PFSK-1 (cell line): ENCODE measurements around the gene SOX14. TPM values are rescaled to one million over a fixed set of nuclear protein-coding genes. Genes with fewer than 3 reads are reported as not detected.

Source experiments
- FOXP2 ChIP-seq: optimal IDR thresholded peaks from 2 replicates; pipeline ENCODE3; 2011; ENCODE audit warnings: borderline replicate concordance, control low read depth, inconsistent platforms; ENCODE audit not compliant: insufficient read depth; ENCODE audit errors: extremely low read length, extremely low read depth
- POLR2AphosphoS5 ChIP-seq: IDR thresholded peaks from 2 replicates; pipeline ENCODE4 v1.6.1; 2012; ENCODE audit warnings: low read depth, mild to moderate bottlenecking, control low read depth, low read length, moderate library complexity
- SIN3A ChIP-seq: IDR thresholded peaks from 2 replicates; pipeline ENCODE4 v1.6.1; 2012; ENCODE audit warnings: mild to moderate bottlenecking, low read length, moderate library complexity, borderline replicate concordance; ENCODE audit not compliant: insufficient read depth
- TAF1 ChIP-seq: IDR thresholded peaks from 2 replicates; pipeline ENCODE4 v1.6.1; 2012; ENCODE audit warnings: low read length, control low read depth, borderline replicate concordance; ENCODE audit not compliant: insufficient read depth
- polyA plus RNA-seq: library from polyadenylated mRNA; unstranded; fragments of >200 nt; gene quantifications from one replicate; pipeline ENCODE4 v1.2.1, GENCODE V29; 2012; ENCODE audit warnings: low read depth, missing spikeins; ENCODE audit not compliant: insufficient read length
- TF ChIP-seq, protein P1 (sequence below), 2 experiments: IDR thresholded peaks; 2 replicates each; pipeline versions ENCODE4 v1.6.1 to v1.8.0; 2011 to 2012; ENCODE audit warnings: low read depth in 2 of 2, low read length in 2 of 2, control low read depth in 1 of 2, inconsistent platforms in 1 of 2, mild to moderate bottlenecking in 1 of 2, moderate library complexity in 1 of 2; ENCODE audit not compliant: insufficient read depth in 1 of 2

The SOX14 gene
- not detected for polyA plus RNA-seq

DNA sequence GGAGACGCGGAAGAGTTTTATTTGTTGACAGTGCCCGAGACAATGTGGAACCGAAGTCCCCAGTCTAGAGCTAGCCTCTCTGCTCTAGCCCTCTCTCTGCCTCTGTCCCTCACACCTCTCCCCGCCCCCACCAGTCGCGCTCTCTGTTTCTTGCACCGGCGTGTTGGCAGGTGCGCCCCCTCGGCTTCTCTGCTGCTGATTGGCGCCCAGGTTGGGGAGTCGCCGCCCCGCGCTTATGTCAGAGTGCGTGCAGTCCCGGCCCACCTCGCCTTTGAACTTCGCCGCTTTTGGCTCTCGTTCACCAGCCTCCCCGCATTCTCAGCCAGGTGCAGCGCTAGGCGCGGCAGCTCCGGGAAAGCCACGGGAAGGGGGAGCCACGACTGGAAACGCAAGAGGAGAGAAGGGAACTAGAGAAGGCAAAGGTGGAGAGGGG, at the start of gene SOX14:
TSS of gene SOX14 (plus strand) at position 315 of the 433 bp plus-strand sequence. CDS start 470 bp downstream, outside the sequence.
- TF ChIP-seq POLR2AphosphoS5 (no peak), SIN3A (no peak), TAF1 (no peak), FOXP2 (no peak)
- TF ChIP-seq, protein P1, sequence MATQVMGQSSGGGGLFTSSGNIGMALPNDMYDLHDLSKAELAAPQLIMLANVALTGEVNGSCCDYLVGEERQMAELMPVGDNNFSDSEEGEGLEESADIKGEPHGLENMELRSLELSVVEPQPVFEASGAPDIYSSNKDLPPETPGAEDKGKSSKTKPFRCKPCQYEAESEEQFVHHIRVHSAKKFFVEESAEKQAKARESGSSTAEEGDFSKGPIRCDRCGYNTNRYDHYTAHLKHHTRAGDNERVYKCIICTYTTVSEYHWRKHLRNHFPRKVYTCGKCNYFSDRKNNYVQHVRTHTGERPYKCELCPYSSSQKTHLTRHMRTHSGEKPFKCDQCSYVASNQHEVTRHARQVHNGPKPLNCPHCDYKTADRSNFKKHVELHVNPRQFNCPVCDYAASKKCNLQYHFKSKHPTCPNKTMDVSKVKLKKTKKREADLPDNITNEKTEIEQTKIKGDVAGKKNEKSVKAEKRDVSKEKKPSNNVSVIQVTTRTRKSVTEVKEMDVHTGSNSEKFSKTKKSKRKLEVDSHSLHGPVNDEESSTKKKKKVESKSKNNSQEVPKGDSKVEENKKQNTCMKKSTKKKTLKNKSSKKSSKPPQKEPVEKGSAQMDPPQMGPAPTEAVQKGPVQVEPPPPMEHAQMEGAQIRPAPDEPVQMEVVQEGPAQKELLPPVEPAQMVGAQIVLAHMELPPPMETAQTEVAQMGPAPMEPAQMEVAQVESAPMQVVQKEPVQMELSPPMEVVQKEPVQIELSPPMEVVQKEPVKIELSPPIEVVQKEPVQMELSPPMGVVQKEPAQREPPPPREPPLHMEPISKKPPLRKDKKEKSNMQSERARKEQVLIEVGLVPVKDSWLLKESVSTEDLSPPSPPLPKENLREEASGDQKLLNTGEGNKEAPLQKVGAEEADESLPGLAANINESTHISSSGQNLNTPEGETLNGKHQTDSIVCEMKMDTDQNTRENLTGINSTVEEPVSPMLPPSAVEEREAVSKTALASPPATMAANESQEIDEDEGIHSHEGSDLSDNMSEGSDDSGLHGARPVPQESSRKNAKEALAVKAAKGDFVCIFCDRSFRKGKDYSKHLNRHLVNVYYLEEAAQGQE (IDR thresholded peaks at IDR 0.05; ENCODE audit: insufficient read depth in 1 of 2, low read depth in 2 of 2, low read length in 2 of 2) = no peak

DNA sequence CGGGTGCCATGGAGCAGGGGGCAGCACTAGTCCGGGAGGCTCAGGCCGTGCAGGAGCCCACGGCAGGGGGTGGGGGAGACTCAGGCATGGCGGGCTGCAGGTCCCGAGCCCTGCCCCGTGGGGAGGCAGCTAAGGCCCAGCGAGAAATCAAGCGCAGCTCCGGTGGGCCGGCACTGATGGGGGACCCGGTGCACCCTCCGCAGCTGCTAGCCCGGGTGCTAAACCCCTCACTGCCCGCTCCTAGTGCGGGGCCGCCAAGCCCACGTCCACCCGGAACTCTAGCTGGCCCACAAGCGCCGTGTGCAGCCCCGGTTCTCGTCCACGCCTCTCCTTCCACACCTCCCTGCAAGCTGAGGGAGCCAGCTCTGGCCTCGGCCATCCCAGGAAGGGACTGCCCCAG, 49.6 kb upstream of the SOX14 start:
- TF ChIP-seq FOXP2 (no peak), SIN3A (no peak), POLR2AphosphoS5 (no peak), TAF1 (no peak)
- TF ChIP-seq, protein P1 (IDR thresholded peaks at IDR 0.05; ENCODE audit: insufficient read depth in 1 of 2, low read depth in 2 of 2, low read length in 2 of 2) = no peak

DNA sequence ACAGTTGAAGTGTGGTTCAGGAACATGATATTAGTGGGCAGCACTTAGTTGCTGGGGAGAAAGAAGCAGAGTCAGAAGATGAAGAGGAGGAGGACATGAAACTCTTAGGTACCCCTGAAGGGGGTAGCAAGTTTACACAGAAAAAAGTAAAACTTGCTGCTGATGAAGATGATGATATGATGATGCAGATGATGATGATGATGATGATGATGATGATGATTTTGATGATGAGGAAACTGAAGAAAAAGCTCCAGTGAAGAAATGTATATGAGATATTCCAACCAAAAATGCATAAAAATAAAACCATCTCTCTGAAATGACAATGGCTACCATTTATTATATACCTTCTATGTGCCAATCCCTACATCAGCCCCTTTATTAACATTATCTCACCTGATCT, 39.9 kb upstream of the SOX14 start:
- TF ChIP-seq, protein P1 (IDR thresholded peaks at IDR 0.05; ENCODE audit: insufficient read depth in 1 of 2, low read depth in 2 of 2, low read length in 2 of 2) = no peak
- TF ChIP-seq POLR2AphosphoS5 = no peak
- TF ChIP-seq FOXP2 = no peak
- TF ChIP-seq SIN3A = no peak
- no peak for TF ChIP-seq TAF1

DNA sequence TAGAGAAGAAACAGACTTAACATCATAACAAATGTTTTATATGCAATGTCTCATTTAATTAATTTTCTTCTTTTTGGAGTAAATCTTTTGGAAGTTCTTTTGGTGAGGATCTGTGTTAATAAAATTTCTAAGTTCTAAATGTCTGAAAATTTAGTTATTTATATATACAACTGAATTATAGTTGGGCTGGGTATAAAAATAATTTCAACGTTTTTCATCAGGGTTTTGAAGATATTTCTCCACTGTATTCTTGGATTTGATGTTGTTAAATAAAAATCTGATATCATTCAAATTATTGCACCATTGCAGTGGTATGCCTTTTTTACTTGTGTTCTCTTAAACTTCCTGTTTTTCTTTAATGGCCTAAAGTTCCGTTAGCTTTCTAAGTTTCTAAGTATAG, 26.9 kb upstream of the SOX14 start:
- TF ChIP-seq TAF1 = no peak
- no peak for TF ChIP-seq FOXP2
- TF ChIP-seq POLR2AphosphoS5 = no peak
- TF ChIP-seq, protein P1 (IDR thresholded peaks at IDR 0.05; ENCODE audit: insufficient read depth in 1 of 2, low read depth in 2 of 2, low read length in 2 of 2) = no peak
- TF ChIP-seq SIN3A = no peak

DNA sequence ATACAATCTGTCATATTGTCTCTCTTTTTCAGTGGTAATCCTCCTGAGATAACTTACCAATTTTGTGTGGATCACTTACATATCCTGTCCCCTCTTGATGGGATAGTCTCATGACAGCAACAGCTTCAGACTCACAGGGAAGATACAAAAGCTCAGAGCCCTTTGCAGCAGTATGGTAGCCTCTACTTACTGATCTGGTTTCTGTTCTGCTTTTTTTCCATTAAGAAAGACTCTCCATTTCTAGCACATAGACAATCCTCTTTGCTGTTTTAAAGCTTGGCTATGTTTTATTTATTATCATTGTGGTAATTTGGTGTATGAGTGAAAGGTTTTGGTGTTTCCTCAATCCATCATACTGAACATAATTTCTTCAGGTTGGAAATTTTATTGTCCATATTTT, 25.4 kb upstream of the SOX14 start:
- TF ChIP-seq, protein P1 (IDR thresholded peaks at IDR 0.05; ENCODE audit: insufficient read depth in 1 of 2, low read depth in 2 of 2, low read length in 2 of 2) = no peak
- no peak for TF ChIP-seq TAF1
